GM12864 (cell line): ENCODE results near the gene PLCD4.

Experiments
- DNase-seq: peaks from one replicate; pipeline ENCODE4 v3.0.0-alpha.2; 2011; ENCODE audit warnings: low read depth
- H3K4me3 ChIP-seq: 2 replicates; pipeline ENCODE4 v1.5.1; 2011; ENCODE audit warnings: mild to moderate bottlenecking, low read depth, low read length, control low read depth
- TF ChIP-seq, protein P1 (sequence below): IDR thresholded peaks from 2 replicates; pipeline ENCODE4 v1.5.1; 2011; ENCODE audit warnings: low read depth, mild to moderate bottlenecking, moderate library complexity, low read length, control low read depth, inconsistent platforms; ENCODE audit errors: missing control alignments

PLCD4 gene

GRCh38 chr2:218638372-218638771, 30.7 kb downstream of the PLCD4 start:
- no peak for DNase-seq
- no peak overlapping the region for H3K4me3 ChIP-seq
- TF ChIP-seq, protein P1, sequence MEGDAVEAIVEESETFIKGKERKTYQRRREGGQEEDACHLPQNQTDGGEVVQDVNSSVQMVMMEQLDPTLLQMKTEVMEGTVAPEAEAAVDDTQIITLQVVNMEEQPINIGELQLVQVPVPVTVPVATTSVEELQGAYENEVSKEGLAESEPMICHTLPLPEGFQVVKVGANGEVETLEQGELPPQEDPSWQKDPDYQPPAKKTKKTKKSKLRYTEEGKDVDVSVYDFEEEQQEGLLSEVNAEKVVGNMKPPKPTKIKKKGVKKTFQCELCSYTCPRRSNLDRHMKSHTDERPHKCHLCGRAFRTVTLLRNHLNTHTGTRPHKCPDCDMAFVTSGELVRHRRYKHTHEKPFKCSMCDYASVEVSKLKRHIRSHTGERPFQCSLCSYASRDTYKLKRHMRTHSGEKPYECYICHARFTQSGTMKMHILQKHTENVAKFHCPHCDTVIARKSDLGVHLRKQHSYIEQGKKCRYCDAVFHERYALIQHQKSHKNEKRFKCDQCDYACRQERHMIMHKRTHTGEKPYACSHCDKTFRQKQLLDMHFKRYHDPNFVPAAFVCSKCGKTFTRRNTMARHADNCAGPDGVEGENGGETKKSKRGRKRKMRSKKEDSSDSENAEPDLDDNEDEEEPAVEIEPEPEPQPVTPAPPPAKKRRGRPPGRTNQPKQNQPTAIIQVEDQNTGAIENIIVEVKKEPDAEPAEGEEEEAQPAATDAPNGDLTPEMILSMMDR = no peak

GRCh38 chr2:218642121-218642656, 34.5 kb downstream of the PLCD4 start:
- H3K4me3 ChIP-seq = no peak overlapping the region
- no peak for DNase-seq
- TF ChIP-seq, protein P1 = no peak

DNA sequence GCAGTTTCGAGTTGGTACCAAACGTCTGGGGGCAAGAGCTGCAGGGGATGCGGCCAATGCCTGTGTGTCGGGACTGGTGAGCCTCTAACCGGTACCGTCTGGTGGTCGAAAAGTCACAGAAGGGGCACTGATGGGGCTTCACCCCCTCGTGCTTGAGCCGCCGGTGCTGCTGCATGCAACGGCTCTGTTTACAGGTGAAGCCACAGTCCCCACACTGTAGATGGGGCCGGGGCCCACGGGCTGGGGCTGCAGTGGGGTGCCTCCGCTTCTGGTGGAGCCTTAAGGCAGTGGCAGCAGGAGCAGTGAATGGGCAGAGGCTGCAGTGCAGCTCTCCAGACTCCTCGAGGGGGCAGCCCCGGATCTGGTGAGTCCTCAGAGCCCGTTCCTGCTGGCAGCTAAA, 35.1 kb downstream of the PLCD4 start:
- TF ChIP-seq, protein P1 = no peak

GRCh38 chr2:218643751-218644310, 36.1 kb downstream of the PLCD4 start:
- H3K4me3 ChIP-seq = no peak overlapping the region
- TF ChIP-seq, protein P1 = no peak
- no peak for DNase-seq

More for the DNA sequence above, 35.1 kb downstream of the PLCD4 start:
- H3K4me3 ChIP-seq = no peak overlapping the region
- no peak for DNase-seq

DNA sequence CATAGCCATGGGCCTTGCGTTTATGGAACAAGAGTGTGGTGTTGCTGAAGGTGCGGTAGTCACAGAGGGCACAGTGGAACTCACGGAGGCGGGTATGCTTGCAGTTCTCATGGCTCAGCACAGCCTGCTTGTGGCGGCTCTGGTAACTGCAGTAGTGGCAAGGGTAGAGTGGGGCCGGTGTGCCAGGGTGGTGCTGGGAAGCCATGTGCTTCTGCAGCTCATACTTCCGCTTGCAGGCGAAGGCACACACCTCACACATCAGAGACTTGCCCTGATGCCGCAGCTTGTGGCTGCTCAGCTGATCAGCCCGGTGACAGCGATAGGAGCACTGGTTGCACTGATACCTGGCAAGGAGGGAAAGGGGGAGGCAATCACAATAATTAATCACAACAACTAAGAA, 37.0 kb downstream of the PLCD4 start:
- TF ChIP-seq, protein P1 = no peak
- no peak for DNase-seq
- no peak overlapping the region for H3K4me3 ChIP-seq

GRCh38 chr2:218645126-218645525, 37.4 kb downstream of the PLCD4 start:
- no peak for DNase-seq
- TF ChIP-seq, protein P1 = no peak
- no peak overlapping the region for H3K4me3 ChIP-seq

DNA sequence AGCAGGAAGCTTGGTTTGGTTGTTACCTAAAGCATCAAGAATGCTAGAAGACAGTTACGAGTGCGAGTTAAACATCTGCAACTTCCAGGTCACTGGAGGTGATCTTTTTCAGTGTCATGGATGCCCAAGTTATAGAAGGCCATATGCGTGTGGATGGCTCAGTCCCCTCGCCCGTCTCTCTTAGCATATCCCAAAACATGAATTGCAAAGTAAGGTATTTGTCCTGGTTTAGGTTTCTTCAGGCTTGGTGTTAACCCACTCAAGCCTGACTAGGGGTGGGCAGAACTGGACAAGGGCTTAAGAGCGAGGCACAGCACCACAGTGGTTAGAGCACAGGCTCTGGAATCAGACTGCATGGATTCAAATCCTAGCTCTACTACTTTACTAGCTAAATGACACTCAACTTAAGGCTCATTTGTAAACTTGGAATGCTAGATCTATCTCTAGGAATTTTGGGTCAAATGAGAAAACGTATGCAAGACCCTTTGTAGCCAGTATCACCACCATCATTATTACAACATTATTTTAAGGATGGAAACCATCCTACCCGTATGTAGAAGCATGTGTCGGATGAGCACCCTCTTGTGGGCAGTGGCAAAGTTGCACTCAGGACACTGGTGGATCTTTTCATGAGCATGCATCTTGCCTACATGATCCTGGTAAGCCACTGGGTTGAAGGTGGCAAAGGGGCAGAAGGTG, 40.5 kb downstream of the PLCD4 start:
- H3K4me3 ChIP-seq = no peak overlapping the region
- DNase-seq = peak; percentile 29
- TF ChIP-seq, protein P1 = peak; percentile 92
